Measurements from ENCODE around the gene PTEN.

GRCh38 chr10:87979847-87980246 is 116.4 kb downstream of the PTEN start:
- TF ChIP-seq CTCF (IDR thresholded peaks at IDR 0.05) (no peak), POLR2AphosphoS5 (IDR thresholded peaks at IDR 0.05) (no peak), EP300 (IDR thresholded peaks at IDR 0.05) (no peak), POLR2A (IDR thresholded peaks at IDR 0.05) (no peak)

Measured in sigmoid colon (tissue), 4 donors.